Ishikawa (cell line): ENCODE measurements around the gene TPCN2.

ENCODE experiments used
- CEBPB ChIP-seq: IDR thresholded peaks from 2 replicates; pipeline ENCODE4 v1.6.1; 2012
- CREB1 ChIP-seq: IDR thresholded peaks from 2 replicates; pipeline ENCODE4 v1.6.1; 2012; ENCODE audit warnings: low read depth
- EGR1 ChIP-seq: IDR thresholded peaks from 2 replicates; pipeline ENCODE4 v1.6.1; 2012
- EP300 ChIP-seq: IDR thresholded peaks from 2 replicates; pipeline ENCODE4 v1.6.1; 2012; ENCODE audit warnings: borderline replicate concordance
- FOXM1 ChIP-seq: IDR thresholded peaks from 2 replicates; pipeline ENCODE4 v1.6.1; 2012; ENCODE audit warnings: low read depth, borderline replicate concordance
- NFIC ChIP-seq: IDR thresholded peaks from 2 replicates; pipeline ENCODE4 v1.6.1; 2012
- RAD21 ChIP-seq: IDR thresholded peaks from 2 replicates; pipeline ENCODE4 v1.6.1; 2012; ENCODE audit warnings: low read depth
- TAF1 ChIP-seq: IDR thresholded peaks from 2 replicates; pipeline ENCODE4 v1.6.1; 2012; ENCODE audit warnings: low read depth, mild to moderate bottlenecking
- TCF12 ChIP-seq: IDR thresholded peaks from 2 replicates; pipeline ENCODE4 v1.6.1; 2012; ENCODE audit warnings: low read depth
- TEAD4 ChIP-seq: IDR thresholded peaks from 2 replicates; pipeline ENCODE4 v1.6.1; 2012
- YY1 ChIP-seq: IDR thresholded peaks from 2 replicates; pipeline ENCODE4 v1.6.1; 2012; ENCODE audit warnings: low read depth
- ZBTB7A ChIP-seq: IDR thresholded peaks from 2 replicates; pipeline ENCODE4 v1.6.1; 2012; ENCODE audit warnings: low read depth
- TF ChIP-seq, protein P1 (sequence below): IDR thresholded peaks from 2 replicates; pipeline ENCODE4 v1.6.1; 2012; ENCODE audit warnings: low read depth, mild to moderate bottlenecking
- TF ChIP-seq, protein P2 (sequence below): IDR thresholded peaks from 2 replicates; pipeline ENCODE4 v1.6.1; 2012
- TF ChIP-seq, protein P3 (sequence below): IDR thresholded peaks from 2 replicates; pipeline ENCODE4 v1.6.1; 2012

Gene TPCN2

DNA sequence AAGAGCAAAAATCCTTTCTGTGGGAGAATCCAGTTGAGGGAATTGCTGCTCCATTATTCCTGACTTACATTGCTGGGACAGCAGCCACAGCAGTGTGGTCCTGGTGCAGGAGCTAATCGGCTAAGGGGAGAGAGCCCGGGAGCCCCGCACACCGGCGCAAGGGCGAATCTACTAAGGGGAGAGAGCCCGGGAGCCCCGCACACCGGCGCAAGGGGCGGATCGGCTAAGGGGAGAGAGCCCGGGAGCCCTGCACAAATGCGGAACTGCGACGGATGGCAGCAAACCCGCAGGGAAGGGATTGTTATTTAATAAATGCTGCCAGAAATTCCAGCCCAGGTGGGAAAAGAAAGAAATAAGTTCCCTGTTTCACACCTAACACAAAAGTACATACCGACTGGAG lies 43.5 kb downstream of the TPCN2 start:
- TF ChIP-seq RAD21 (no peak), EP300 (no peak), NFIC (no peak), TCF12 (no peak), TEAD4 (no peak), ZBTB7A (no peak), FOXM1 (no peak), TAF1 (no peak), CEBPB (no peak), CREB1 (no peak), EGR1 (no peak), YY1 (no peak)
- TF ChIP-seq, protein P1, sequence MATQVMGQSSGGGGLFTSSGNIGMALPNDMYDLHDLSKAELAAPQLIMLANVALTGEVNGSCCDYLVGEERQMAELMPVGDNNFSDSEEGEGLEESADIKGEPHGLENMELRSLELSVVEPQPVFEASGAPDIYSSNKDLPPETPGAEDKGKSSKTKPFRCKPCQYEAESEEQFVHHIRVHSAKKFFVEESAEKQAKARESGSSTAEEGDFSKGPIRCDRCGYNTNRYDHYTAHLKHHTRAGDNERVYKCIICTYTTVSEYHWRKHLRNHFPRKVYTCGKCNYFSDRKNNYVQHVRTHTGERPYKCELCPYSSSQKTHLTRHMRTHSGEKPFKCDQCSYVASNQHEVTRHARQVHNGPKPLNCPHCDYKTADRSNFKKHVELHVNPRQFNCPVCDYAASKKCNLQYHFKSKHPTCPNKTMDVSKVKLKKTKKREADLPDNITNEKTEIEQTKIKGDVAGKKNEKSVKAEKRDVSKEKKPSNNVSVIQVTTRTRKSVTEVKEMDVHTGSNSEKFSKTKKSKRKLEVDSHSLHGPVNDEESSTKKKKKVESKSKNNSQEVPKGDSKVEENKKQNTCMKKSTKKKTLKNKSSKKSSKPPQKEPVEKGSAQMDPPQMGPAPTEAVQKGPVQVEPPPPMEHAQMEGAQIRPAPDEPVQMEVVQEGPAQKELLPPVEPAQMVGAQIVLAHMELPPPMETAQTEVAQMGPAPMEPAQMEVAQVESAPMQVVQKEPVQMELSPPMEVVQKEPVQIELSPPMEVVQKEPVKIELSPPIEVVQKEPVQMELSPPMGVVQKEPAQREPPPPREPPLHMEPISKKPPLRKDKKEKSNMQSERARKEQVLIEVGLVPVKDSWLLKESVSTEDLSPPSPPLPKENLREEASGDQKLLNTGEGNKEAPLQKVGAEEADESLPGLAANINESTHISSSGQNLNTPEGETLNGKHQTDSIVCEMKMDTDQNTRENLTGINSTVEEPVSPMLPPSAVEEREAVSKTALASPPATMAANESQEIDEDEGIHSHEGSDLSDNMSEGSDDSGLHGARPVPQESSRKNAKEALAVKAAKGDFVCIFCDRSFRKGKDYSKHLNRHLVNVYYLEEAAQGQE: no peak
- TF ChIP-seq, protein P2, sequence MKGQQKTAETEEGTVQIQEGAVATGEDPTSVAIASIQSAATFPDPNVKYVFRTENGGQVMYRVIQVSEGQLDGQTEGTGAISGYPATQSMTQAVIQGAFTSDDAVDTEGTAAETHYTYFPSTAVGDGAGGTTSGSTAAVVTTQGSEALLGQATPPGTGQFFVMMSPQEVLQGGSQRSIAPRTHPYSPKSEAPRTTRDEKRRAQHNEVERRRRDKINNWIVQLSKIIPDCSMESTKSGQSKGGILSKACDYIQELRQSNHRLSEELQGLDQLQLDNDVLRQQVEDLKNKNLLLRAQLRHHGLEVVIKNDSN: no peak
- TF ChIP-seq, protein P3, sequence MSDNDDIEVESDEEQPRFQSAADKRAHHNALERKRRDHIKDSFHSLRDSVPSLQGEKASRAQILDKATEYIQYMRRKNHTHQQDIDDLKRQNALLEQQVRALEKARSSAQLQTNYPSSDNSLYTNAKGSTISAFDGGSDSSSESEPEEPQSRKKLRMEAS: no peak

DNA sequence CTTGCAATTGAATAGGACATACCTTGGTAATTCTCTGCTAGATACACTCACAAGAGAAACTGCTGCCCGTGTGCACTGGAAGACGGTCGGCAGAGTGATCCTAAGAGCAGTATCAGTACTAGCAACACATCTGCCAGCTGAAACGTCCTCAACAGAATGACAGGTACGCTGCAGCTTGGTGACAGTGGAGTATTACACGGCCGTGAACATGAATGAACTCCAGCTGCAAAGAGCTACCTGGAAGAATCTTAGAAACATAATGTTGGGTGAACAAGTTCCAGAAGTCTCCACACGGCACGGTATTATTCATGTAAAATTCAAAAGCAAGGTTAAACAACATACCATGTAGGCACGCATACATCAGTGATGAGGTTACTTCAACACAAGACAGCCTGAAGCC lies 44.4 kb downstream of the TPCN2 start:
- TF ChIP-seq, protein P1: no peak
- TF ChIP-seq ZBTB7A (no peak), TEAD4 (no peak), TCF12 (no peak), NFIC (no peak), EGR1 (no peak), RAD21 (no peak), YY1 (no peak)
- TF ChIP-seq, protein P3: no peak
- TF ChIP-seq, protein P2: no peak

DNA sequence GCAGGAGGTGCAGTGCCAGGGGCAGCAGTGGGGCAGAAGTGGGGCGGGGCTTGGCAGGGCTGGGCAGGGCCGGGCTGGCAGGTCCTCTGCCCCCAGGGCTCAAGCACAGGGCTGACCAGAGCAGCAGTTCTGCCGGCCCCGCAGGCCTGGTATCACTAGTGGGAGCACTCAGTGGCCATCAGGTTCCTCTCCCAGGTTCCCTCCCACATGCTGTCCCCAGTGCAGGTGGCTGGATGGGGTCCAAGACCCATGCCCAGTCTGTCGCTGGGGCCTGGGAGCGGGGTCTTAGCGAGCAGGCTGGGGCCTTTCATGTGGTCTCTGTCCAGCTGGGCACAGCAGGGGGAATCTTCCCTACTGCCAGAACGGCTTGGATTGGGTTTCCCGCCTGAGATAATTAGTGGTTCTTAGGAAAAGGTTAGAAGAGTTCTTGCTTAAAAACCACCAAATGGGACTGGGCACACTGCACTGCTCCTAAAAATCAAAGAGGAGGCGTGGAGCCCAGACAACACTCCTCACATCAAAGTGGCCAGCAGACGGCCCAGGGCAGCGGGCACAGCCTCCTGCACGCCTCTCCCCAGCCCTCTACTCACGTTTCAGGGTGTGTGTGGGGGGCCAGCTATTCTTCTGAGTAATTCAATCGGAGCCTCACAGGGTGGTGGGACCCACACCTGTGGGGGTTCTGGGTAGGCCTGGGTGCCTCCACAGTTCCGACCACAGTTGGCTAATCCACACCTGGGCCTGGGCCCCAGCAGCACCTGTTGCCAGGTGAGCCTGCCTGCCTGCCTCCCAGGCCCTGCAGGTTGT lies 45.6 kb downstream of the TPCN2 start:
- TF ChIP-seq, protein P1: no peak; the same call in 1 of the 2 replicates
- TF ChIP-seq FOXM1 (peak; percentile 95), NFIC (peak; percentile 92), RAD21 (no peak), ZBTB7A (peak; percentile 78), CREB1 (no peak), YY1 (0 out of 2 replicates have a peak, but pooled peaks have one; percentile 24), CEBPB (peak; percentile 46; the same call in 1 of the 2 replicates), TAF1 (0 out of 2 replicates have a peak, but pooled peaks have one; percentile 27), EP300 (peak; percentile 97), TEAD4 (no peak; the same call in none of the 2 replicates), EGR1 (0 out of 2 replicates have a peak, but pooled peaks have one; percentile 28), TCF12 (peak; percentile 99)
- TF ChIP-seq, protein P2: 0 out of 2 replicates have a peak, but pooled peaks have one; percentile 7
- TF ChIP-seq, protein P3: peak; percentile 21
